Transverse colon (tissue), 4 donors: Measurements from ENCODE around the gene CENATAC.

Experiments used
- CTCF ChIP-seq, 5 experiments: fragments of 200-600 bp in 3 of 5; fragments of 450-650 bp in 2 of 5; sonication (generic) in 3 of 5; IDR thresholded peaks; 1 replicate in 2 of 5; 2 replicates in 3 of 5; pipeline ENCODE4 v1.5.1; 2016 to 2017; ENCODE audit warnings: antibody characterized with exemption in 5 of 5, inconsistent platforms in 3 of 5, mild to moderate bottlenecking in 2 of 5, moderate library complexity in 1 of 5
- EP300 ChIP-seq: sonication (generic); formaldehyde crosslinking; IDR thresholded peaks from one replicate; pipeline ENCODE4 v1.6.1; 2017; ENCODE audit warnings: antibody characterized with exemption, low read depth
- POLR2A ChIP-seq: fragments of 450-650 bp; IDR thresholded peaks from one replicate; pipeline ENCODE4 v1.6.1; 2016; ENCODE audit warnings: antibody characterized with exemption, mild to moderate bottlenecking, moderate library complexity
- POLR2AphosphoS5 ChIP-seq, 3 donors: sonication (generic); formaldehyde crosslinking; IDR thresholded peaks; one replicate each; pipeline ENCODE4 v1.6.1; 2016; ENCODE audit warnings: antibody characterized with exemption in 3 of 3

GRCh38 chr11:119016216-119017009 lies 18.5 kb downstream of the CENATAC start:
- no peak for TF ChIP-seq CTCF (IDR thresholded peaks at IDR 0.05)
- TF ChIP-seq POLR2A: no peak
- TF ChIP-seq EP300: no peak
- TF ChIP-seq POLR2AphosphoS5 (IDR thresholded peaks at IDR 0.05): no peak
